HG03520 (cell line): ENCODE data around the gene DENND2C.

ENCODE experiments used
- ATAC-seq: cut with Tn5 transposase; IDR thresholded peaks from one replicate; pipeline ENCODE4 v1.9.1; 2021; ENCODE audit warnings: mild to moderate bottlenecking, moderate library complexity; ENCODE audit not compliant: unreplicated experiment

DENND2C gene

DNA sequence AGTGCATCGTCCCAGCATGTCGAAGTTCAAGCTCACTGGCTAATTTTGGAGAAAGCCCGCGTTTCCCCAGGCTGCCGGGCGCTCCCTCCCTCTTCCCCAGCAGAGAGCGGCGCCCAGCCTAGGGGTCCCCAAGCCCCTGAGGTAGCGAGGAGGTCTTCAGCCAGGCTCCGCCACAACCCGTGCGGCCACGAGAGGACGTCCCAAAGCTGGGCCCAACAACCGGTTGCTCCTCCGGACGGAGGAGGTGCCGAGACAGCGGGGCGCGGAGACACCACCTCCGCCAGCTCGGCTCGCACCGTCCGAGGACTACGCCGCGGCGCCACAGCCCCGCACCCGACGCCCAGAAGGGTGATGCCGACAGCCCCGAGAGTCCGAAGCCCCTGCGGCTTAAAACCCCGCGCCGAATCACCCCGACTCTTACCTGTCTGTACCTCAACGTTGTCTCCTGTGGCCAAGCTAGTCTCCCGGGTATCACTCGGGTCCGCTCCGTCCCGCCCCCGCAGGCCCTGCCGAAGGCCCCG, at the start of gene DENND2C:
Gene DENND2C, minus strand, starts transcription at position 488 of the 521 bp plus-strand sequence. CDS start 44,065 bp downstream, outside the sequence.
- ATAC-seq = peak; percentile 47

DNA sequence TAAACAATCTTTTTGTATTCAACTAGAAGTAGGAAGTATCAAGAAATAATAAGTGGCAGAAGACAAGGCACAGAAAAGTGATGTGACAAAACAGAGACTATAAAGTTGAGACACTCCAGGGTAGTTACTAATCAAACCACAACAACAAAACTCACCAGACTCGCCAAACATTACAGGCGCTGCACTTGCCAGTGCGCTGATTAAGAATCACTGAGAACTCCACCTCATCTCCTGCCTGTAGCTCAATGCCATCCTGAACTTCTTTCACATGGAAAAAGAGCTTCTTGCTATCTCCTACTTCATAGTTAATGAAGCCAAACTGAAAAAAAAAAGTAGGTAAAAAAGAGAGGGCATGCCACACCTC, 49.6 kb upstream of the DENND2C start:
- ATAC-seq = no peak

- ATAC-seq = no peak
Measured at GRCh38 chr1:114718661-114719423, 49.0 kb upstream of the DENND2C start.

DNA sequence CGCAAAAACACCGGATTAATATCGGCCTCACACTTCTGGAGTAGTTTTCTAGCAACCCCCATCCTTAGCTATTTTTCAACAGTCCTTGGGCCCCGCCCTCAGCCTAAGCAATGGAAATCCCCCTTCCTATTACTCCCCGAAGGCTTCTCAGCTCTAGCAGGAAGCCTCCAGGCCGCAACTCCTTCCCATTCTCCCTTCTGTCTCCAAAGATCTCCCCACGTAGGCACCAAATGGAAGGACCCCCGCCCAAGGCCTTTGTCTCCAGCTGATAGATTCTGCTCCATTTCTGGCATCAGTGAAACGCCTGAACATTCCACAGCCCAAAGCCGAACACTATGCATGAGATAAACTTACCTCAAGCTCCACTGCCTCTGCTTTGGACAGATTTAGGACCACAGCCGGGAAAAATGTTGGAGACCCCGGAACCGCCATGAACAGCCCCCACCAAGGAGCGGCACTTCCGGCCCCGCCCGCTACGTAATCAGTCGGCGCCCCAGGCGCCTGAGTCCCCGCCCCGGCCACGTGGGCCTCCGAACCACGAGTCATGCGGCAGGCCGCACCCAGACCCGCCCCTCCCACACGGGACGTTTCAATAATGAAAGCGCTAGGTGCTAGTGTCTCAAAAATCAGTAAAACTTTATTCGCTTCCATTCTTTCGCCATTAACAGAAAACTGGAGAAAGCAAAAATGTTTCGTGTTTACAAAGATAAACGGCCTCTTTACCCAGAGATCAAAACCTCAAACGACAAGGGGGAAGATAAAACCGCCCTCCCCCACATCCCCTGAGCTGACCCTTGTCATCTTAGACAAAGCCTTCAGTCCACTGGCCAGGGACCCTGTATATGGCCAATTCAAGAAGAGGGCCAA, 46.7 kb upstream of the DENND2C start, which contains the start of gene NRAS:
Gene NRAS, minus strand, starts transcription at position 468 of the 867 bp plus-strand sequence. CDS start 611 bp downstream, outside the sequence.
- ATAC-seq = peak; percentile 93

- peak; percentile 6 for ATAC-seq
Measured at GRCh38 chr1:114715952-114716303, 46.1 kb upstream of the DENND2C start.

GRCh38 chr1:114712977-114713376, 43.1 kb upstream of the DENND2C start:
- no peak for ATAC-seq

DNA sequence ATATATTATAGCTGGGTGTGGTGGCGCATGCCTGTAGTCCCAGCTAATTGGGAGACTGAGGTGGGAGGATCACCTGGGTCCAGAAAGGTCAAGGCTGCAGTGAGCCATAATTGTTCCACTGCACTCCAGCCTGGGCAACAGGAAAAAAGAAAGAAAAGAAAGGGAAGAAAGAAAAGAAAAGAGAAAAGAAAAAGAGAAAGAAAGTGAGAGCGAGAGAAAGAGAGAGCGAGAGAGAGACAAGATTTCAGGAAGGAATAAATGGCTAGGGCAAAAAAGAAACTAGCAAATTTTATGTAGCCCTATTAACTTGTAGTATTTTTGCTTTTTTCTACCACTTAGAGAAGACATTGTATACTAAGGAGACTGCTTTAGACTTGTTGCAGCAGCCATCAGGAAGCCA, 40.5 kb upstream of the DENND2C start:
- ATAC-seq = no peak

DNA sequence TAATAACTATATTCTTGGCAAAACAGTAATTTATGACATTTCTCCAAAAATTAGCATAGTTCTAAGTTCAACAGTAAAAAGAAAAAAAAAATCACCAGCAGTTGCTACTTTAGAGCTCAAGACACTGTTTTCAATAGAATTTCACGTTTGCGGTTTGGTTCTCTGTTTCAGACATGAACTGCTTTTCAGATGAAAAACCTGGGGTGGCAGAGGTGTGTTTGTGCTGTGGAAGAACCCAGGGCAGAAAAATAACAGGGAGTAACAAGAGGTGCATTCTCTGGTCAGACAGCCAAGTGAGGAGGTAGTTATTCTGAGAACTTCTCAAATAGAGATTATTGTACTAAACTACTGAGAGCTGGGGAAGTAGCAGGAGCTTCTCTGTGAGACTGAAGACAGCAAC, 37.8 kb upstream of the DENND2C start:
- no peak for ATAC-seq

DNA sequence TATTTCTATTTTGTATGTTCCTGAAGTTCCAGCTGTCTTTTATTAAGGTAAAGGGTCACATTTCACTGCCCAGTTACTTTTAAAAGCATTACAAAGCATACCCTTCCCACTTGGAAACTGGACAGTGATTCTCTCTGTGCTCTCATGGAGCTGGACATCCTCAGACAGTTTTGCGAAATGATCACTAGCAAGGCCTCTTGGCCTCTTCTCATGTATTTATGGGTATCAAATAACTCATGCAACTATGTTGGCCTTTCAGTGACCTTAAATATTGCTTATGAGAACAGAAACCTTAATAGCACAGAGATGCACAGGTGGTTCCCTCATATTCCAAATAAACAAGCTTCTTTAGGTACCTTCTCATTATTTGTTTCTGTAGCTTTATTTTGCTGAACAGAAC, 33.4 kb upstream of the DENND2C start:
- ATAC-seq = no peak

DNA sequence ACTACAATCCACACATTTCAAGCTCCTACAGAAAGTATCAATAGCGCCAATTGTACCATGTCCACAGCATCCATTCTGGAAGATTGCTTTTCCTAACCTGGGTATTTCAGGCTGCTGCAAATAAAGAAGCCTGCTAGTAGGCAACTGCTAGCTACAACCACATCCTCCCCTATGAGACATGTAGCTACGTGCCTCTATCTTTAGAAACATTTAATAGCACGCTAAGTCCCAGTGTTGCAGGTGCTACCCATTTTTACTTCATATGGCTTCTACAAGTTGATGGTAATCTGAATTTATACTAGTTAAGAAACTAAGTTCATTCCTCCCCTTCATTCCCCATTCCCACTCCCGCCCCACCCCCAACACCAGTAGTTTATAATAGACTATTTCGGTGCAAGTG, 32.9 kb upstream of the DENND2C start:
- ATAC-seq = peak; percentile 63

GRCh38 chr1:114701931-114702330, 32.1 kb upstream of the DENND2C start:
- ATAC-seq = no peak

DNA sequence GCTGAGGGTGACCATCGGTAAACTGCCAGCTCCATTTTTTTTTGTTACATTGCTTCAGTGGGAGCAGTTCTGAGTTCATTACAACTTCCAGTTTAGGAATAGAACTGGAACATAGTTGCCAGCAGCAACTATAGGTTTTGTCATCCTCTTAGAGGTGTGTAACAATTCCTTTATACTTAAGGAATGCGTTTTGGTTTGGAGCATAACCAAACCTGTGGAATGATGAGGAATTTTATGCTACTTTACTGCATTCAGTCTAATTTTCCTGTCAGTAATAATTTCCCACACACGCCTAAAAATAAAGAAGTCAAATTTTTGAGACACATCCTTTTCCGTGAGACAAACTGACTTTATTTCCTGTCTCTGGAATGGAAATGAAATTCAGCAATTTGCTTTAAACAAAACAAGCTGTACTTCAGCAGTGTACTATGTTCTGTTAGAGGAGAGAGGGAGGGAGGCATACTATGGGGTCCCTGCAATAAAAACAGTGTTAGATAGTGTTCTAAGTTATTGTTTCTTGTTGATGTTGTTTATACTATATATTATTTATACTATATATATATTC, 30.3 kb upstream of the DENND2C start:
- ATAC-seq = no peak

- no peak for ATAC-seq
Measured at GRCh38 chr1:114696810-114697209, 27.0 kb upstream of the DENND2C start.

DNA sequence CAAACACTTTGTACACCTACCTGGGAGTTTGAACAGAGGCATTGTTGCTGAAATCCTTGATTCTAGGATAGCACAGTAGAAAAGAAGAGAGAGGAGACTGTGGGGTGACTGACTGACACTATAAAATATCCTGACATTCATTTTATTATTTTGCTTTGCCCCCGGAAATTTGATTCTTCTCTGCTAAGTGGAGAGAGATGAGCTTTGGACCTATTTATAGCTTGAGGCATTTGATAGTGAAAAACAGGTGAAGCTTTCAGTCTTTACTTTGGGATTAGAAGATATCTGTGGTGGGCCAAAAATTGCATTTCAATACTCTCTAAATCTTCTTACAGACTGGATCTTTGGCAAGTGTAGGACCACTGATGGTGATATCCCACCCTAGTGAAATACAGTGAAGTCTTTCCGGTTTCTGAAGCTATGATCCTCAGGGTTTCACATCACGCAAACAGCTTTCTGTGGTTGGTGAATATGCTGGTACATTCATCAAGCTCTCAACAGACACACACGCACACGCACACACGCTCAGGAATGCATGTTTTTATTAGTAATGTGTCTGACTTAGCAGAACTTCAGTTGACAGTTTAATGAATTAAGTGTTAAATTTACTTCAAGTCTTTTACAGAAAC, 25.7 kb upstream of the DENND2C start, which contains the start of gene AMPD1:
Gene AMPD1, minus strand, starts transcription at position 117 of the 629 bp plus-strand sequence. Its CDS starts 75 bp downstream, at position 42.
- ATAC-seq = no peak

DNA sequence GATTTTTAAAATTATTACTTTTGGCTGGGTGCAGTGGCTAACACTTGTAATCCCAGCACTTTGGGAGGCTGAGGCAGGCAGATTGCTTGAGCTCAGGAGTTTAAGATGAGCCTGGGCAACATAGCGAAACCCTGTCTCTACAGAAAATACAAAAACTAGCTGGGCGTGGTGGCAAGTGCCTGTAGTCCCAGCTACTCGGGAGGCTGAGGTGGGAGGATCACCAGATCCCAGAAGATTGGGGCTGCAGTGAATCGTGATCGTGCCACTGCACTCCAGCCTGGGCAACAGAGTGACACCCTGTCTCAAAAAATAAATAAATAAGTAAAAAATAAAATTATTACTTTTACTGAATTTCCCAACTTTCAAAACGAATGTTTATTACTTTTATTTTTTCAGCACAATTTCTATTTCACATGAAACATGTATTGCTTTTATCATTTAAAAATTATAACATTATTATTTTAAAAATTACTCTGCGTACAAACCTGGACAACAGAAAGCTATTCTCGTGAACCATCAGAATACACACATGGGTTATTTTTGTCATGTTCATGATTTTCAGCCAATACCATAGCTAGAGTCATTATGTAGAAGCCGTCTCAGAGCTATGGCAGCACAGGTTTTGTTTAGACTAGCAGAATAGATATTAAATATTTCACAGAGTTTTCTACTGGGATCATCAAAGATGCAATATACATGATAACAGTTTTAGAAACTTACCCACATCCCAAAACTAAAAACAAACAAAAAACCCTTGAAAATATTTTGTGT, 24.9 kb upstream of the DENND2C start:
- no peak for ATAC-seq

DNA sequence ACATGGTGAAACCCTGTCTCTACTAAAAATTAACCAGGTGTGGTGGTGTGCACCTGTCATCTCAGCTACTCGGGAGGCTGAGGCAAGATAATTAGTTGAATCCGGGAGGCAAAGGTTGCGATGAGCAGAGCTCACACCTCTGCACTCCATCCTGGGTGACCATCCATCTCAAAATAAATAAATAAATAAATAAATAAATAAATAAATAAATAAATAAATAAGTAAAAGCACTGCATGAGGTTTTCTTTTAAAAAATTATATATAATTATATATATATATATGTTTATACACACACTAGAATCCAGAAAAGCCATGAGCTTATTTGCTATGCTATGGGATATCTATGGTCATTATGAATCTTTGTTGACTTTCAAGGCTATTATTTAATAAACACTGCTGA, 23.1 kb upstream of the DENND2C start:
- ATAC-seq = no peak

DNA sequence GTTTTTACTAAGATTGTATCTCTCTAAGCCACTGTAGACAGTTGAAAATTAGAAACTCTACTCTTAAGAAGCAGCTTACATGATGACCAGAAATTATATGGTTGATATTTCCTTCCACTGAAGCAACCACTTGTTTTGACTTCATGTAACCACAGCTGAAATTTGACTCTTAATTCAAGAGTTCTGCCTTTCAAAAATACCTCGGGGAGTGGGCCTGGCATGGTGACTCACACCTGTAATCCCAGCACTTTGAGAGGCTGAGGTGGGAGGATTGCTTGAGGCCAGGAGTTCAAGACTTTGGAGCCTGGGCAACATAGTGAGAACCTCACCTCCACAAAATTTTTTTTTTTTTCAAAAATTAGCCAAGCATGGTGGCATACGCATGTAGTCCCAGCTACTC, 21.2 kb upstream of the DENND2C start:
- no peak for ATAC-seq

DNA sequence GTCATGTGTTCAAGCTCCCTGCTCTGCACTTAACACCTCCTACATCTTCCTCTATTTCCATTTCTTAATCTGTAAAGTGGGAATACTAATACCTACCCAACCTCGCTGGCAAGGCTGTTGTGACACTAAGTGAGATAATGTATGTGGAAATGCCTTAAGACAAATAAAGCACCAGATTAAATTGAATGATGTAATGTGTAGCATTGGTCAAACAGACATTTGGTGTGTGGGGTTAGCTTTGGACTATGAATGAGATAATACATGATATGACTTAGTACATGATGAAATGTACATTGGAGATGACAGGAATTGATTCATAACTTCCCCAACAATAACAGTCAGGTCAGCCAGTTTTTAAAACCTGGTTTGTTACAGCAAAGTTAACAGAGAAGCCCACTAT, 20.3 kb upstream of the DENND2C start:
- no peak for ATAC-seq

GRCh38 chr1:114688526-114688925, 18.7 kb upstream of the DENND2C start:
- ATAC-seq = no peak

GRCh38 chr1:114685851-114686250, 16.0 kb upstream of the DENND2C start:
- no peak for ATAC-seq
